Measurements from ENCODE around the gene UBR4. TPM values are rescaled to one million over a fixed set of nuclear protein-coding genes. Genes with fewer than 3 reads are reported as not detected.

Gene UBR4
- polyA plus RNA-seq, 1 experiment, result 80.0 TPM

GRCh38 chr1:19088717-19089442 is 121.2 kb downstream of the UBR4 start:
- no peak overlapping the region for H3K4me3 ChIP-seq (ENCODE audit: low read depth, low read length)
- H3K27me3 ChIP-seq (ENCODE audit: control insufficient read depth, insufficient read depth, low read length), result no peaks in the 10 kb centered on the region
- ChIA-PET POLR2A (no interaction called here), CTCF (interaction anchor here (1.5 to 4.1 kb wide), 5 partner anchors 9 to 205 kb away, joined by 7 to 20 read pairs (median 9); no protein-coding TSS in a partner anchor)
- no peak for TF ChIP-seq CTCF (IDR thresholded peaks at IDR 0.05; ENCODE audit: insufficient read depth, low read depth, low read length)
- no peak for DNase-seq (ENCODE audit: low read depth)
- H3K36me3 ChIP-seq (ENCODE audit: control insufficient read depth, insufficient read depth, low read length), result peaks cover 50% of the 10 kb centered on the region

- POLR2A ChIA-PET, result no interaction called here
- no peak overlapping the region for H3K4me3 ChIP-seq (ENCODE audit: low read depth, low read length)
- DNase-seq (ENCODE audit: low read depth), result no peak
- H3K27me3 ChIP-seq (ENCODE audit: control insufficient read depth, insufficient read depth, low read length), result no peaks in the 10 kb centered on the region
- no peak for TF ChIP-seq CTCF (IDR thresholded peaks at IDR 0.05; ENCODE audit: insufficient read depth, low read depth, low read length)
- CTCF ChIA-PET, result interaction anchor here (0.6 to 4.1 kb wide), 9 partner anchors 9 to 204 kb away, joined by 3 to 20 read pairs (median 5); no protein-coding TSS in a partner anchor
- peaks cover 49% of the 10 kb centered on the region for H3K36me3 ChIP-seq (ENCODE audit: control insufficient read depth, insufficient read depth, low read length)
These were observed 122.1 kb downstream of the UBR4 start for GRCh38 chr1:19087737-19088594.

- CTCF ChIA-PET, result interaction anchor here (0.6 to 4.1 kb wide), 7 partner anchors 10 to 203 kb away, joined by 3 to 20 read pairs (median 4); no protein-coding TSS in a partner anchor
- Histone ChIP-seq H3K27me3 (ENCODE audit: control insufficient read depth, insufficient read depth, low read length) (no peaks in the 10 kb centered on the region), H3K4me3 (ENCODE audit: low read depth, low read length) (no peak overlapping the region), H3K36me3 (ENCODE audit: control insufficient read depth, insufficient read depth, low read length) (peaks cover 49% of the 10 kb centered on the region)
- DNase-seq (ENCODE audit: low read depth), result no peak
- POLR2A ChIA-PET, result no interaction called here
- TF ChIP-seq CTCF (IDR thresholded peaks at IDR 0.05; ENCODE audit: insufficient read depth, low read depth, low read length), result no peak
These were observed 122.9 kb downstream of the UBR4 start for GRCh38 chr1:19087017-19087736.

- CTCF ChIA-PET, result interaction anchor here (1.2 to 7.6 kb wide), 3 partner anchors 9 to 173 kb away, joined by 3 to 33 read pairs (median 4); no protein-coding TSS in a partner anchor
- peaks cover 48% of the 10 kb centered on the region for H3K36me3 ChIP-seq (ENCODE audit: control insufficient read depth, insufficient read depth, low read length)
These were observed 123.7 kb downstream of the UBR4 start for GRCh38 chr1:19086176-19086875.

More at GRCh38 chr1:19086176-19086875, 123.7 kb downstream of the UBR4 start:
- no peaks in the 10 kb centered on the region for H3K27me3 ChIP-seq (ENCODE audit: control insufficient read depth, insufficient read depth, low read length)
- H3K4me3 ChIP-seq (ENCODE audit: low read depth, low read length), result no peak overlapping the region
- POLR2A ChIA-PET, result no interaction called here
- DNase-seq (ENCODE audit: low read depth), result no peak
- no peak for TF ChIP-seq CTCF (IDR thresholded peaks at IDR 0.05; ENCODE audit: insufficient read depth, low read depth, low read length)

Data from BJ (cell line).